ENCODE measurements around the gene GADD45G.

GADD45G gene

DNA sequence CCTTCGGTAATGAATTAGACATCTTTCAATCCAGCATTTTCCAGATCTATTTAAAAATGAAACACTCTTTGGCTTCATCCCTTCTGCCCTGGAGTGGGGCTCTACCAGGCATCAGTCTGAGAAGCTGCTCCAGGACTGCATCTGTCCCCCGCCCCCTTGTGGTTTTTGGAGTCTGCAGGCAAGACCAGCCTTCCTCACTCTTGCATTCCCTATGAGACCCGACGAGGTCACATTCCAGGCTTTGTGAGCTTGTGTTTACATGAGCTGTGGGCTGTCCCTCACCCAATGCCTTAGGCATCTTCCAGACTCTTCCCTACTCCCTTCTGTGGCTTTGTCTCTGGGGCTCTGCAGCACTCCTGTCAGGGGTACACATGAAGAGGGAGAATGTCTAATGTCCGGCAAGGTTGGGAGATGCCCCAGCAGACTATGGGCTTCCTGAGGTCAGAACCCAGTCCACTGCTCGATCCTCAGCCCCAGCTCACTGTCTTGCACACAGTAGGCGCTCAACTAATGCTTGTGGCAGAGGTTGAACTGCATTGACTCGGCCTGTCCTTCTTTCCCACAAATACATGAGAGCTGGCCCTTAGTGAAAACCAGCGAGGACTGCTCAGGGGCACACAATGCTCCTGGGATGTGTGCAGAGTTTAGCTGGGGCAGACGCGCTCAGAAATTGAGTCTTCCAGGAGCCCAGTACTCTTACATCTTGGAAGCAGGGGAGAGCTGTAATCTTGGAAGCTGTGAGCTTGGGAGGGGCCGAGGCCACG is 11.7 kb upstream of the GADD45G start:
- DNase-seq = no peak

DNA sequence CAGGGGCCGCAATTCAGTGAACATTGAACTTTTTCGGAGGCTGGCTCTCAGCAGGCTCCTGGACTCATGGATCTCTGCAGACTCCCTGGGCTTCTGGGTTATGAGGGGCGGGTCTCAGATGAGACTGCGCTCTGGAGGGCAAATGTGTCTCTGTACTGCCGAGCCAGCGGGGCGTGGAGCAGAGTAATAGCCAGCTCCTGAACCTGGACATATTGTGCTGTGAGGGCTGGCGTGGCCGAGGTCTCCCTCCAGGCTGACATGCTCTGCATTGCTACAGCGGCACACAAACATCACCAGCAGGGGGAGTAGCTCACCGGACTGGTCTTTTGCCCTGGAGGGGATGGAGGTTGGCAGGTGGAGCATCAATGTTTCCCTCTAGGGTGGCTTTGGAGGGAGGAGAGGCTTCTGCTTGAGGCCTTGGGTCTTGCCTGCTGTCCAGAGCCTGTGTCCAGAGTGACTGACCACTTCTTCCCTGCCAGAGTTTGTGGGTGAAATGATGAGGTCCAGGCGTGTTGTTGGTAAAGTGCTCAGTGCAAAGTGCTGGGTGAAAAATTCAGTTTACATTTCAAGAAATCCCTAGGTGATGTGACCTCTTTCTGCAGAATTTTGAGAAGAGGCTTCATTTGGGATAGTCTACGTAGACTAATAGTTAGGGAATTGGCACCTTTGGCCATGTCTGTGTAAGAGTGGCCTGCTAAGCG is 10.9 kb upstream of the GADD45G start:
- DNase-seq = no peak

DNA sequence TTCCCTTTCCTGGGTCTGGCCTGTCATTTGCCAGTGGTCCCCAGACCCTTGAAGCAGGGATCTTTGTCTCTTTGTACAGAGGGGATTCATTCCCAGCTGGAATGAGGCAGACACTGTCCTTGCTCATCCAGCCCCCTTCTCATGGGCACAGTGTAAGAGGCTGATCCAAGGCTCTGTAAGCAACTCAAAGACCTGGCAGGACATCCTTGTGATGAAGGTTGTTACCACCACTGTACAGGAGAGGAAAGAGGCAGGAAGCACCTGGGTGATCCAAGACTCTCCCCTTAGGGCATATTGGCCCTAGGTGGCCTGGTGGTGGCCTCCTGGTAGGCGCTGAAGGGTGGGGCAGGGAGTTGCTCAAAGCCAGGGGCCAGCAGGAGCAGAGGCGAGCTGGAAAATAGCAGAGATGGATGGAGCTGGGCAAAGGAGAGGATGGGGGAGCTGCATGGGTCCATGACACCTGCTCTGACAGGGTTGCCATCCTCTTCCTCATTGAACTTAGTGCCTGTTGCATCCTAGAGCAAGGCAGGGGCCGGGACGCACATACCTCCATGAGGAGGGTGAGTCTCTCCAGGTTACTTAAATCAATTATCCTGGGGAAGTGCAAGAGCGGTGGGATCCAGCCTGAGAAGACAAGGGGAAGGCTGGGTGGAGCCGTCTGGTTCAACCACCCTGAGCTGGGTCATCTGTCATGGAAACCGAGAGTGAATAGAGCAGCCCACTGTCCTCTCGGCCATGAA is 9.8 kb upstream of the GADD45G start:
- DNase-seq = no peak

DNA sequence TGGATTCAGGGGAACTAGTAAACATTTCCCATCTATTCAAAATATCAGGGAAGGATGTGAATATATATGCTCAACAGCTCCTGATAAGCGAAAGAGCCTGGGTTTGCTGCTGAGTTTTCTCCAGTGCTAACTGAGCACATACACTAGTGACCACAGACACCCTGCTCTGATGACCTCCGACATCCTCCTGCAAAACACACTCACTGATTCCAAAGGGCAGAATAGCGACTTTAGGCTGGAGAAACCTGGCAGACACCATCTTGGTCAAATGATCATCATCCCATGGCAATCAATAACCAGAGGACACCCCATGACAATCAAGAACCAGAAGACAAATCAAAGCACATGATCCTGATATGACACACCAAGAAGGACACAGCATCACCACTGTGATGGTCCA is 9.2 kb upstream of the GADD45G start:
- DNase-seq = no peak

DNA sequence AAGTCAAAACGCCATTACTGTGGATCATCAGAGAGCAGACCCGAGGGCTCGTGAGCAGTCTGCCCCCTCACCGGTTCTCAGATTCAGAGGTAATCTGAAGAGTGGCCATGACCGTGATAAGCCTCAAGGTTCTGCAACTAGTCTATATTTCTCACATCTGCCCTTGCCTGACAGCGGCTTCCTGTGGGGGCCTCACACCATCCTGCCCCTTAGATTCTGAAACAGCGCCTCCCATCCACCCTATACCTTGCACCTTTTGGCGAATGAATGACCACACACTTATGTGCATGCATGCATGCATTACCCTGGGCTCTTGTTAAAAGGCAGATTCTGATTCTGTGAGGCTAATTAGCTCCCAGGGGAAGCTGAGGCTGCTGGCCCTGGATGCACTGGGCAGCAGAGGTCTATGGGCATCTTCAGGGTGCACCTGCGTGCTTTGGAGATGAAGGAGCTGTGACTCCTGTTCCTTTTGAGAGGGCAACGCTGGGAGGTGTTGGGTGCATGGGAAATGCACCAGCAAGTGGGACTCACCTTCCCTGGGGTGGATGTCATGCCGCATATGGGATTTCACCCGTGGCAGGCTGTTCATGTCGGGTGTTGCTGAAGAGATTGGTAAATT is 7.8 kb upstream of the GADD45G start:
- no peak for DNase-seq

DNA sequence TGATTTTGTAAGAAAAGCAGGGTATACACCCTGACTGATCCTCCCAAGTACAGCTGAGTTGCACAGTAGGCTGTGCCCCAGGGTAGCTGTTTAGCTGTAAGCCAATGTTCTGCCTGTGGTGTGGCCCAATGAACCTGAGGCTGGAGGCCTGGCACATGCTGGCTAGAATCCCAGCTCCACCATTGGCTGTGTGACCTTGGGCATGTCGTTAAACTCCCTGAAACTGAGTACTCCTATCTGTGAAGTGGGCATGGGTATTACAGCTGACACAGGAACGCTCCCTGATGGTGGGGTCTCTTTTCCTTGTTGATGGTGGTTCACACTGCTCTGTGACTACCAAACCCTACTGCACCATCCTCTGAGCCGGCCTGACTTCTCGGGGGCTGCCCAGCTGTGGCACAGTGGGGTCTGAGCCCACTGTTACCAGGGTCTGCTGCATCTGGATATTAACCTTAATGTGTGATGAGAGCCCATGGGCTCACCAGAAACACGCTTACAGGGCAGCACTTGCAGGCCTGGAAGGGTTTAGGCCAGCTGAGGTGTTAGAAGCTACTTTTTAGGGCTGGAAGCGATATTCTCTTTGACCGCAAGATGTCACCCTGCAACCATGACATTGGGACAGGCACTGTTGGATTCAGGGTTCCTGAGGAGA is 7.0 kb upstream of the GADD45G start:
- DNase-seq = peak; percentile 29

DNA sequence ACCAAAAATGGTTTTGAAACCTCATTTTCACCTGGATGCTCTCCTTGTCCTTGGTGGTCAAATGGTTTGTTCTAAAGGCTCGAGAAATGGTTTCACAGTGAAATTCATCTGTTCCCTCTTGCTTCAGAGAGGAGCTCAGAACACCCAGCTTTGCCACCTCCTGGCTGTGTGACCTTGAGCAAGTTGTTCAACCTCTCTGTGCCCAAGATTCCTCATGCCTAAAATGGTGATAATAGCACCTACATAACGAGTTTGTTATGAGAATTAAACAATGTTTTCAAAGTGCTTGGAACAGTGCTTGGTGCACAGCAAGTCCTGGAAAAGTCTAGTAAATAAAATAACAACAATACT is 6.5 kb upstream of the GADD45G start:
- no peak for DNase-seq

DNA sequence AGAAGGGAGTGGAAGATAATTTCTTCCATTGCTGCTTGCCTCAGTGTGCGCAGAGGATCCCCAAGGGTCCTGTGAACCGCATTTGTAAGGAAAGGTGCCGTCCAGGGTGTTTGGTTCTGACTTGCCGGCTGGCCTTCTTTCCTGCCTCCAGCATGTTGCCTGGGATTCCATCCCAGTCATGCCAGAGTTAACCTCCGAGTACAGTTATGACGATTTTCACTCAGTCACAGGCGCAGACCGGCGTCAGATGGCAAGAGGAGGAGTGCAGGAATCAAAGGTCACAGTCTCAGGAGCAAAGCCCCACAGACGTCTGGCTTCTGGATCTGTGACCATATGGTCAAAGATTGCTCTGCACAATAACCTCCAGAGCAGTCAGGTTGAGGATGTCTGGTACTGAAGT is 5.9 kb upstream of the GADD45G start:
- DNase-seq = peak; percentile 68

DNA sequence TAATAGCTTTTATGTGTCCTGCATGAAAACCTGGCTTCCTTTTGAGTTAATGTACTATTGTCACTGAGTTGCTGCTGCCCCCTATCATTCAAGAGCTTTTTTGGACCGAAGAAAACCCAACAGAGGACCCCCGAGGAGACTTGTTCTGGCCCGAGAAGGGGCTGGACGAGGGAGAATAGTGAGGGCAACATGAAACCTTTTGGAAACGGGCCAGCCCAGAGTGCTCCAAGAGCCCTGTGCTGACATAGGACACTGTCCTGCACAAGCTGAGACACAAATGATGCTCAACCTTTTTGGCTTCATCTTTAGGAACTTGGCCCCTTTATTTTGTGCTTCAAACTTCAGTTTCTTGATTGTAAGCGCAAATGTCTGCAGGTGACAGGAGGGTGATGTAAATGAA is 4.0 kb upstream of the GADD45G start:
- no peak for DNase-seq

DNA sequence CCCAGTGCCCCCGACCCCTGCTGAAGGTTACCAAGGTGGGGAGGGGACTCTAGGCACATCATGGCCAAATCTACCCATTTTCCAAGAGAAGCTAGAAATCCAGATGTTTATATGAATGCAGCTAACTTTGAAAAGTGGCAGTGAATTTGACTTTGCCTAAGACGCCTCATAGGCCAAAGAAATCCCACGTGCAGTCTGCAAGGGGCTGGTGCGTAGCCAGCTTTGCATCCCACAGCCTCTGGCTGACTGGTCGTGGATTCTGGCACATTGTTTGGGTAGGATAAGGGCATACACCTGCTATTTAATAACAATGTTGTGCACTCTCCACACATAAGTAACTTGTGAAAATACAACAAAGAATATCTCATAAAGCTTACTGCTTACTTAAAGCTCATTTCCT is 3.5 kb upstream of the GADD45G start:
- no peak for DNase-seq

DNA sequence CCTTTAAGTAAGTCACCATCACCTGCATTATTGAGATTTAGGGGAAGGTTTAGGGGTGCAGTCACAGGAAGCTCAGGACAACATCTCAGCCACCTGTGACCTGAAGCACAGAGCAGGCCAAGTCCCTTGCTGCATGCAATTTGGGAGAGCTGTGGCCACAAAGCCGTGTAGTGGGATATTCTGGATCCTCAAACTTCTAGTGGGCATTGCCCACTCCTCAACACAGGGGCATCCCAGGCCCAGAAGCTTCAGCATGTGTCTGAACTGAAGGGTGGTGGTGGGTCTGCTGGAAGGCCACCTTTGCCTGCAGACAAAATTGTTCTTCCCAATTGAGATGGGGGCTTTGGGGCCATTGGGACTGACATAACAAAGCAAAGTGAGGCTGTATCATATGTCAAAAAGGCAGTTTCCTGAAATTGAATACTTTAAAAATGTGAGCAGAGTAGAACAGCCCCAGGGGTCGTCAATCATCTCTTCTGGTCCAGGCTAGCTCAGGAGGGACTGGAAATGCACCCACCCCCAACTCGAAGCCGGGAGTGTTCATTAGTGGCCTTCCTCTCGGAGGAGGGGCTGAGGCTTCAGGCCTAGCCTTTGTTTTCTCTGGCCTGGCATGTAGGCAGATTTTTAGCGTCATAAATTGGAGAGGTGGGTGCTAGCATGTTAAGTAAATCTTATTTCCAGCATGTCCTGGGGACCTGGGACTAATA is 2.8 kb upstream of the GADD45G start:
- DNase-seq = no peak

DNA sequence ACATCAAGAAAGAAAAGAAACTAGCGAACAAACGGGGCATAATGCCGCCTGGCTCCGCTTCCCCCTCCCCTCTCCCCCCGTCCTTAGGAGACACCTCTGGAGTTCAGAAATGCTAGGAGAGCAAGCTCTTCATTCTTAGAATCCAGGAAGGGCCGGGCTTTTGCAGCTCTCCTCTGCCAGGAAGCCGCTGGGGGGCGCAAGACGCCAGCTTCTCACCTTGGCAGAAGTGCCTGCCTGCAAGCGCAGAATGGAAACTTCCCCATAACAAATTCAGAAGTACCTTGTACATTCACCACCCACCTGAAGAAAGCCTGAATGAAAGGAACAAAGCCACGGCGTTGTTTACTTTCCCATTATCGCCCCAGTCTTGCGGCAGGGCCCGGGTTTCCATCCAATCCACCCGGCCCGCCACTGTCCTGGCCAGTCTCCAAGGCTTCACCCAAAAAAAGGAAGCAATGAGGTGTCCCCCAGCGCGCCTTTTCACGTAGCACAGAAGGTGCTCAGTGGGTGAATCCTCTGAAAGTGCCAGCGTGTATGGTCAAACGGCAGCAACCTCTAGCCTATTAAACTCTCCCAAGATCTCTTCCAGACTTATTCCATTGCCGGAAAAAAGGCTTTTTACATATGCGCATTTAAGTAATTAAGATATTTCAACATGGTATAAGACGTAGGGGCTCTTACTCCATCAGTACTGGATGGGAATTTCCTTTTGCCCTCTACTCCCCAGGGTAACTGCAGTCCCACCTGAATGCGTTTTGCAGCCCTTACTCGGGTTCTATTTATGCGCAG is 1.6 kb upstream of the GADD45G start:
- DNase-seq = peak; percentile 66

DNA sequence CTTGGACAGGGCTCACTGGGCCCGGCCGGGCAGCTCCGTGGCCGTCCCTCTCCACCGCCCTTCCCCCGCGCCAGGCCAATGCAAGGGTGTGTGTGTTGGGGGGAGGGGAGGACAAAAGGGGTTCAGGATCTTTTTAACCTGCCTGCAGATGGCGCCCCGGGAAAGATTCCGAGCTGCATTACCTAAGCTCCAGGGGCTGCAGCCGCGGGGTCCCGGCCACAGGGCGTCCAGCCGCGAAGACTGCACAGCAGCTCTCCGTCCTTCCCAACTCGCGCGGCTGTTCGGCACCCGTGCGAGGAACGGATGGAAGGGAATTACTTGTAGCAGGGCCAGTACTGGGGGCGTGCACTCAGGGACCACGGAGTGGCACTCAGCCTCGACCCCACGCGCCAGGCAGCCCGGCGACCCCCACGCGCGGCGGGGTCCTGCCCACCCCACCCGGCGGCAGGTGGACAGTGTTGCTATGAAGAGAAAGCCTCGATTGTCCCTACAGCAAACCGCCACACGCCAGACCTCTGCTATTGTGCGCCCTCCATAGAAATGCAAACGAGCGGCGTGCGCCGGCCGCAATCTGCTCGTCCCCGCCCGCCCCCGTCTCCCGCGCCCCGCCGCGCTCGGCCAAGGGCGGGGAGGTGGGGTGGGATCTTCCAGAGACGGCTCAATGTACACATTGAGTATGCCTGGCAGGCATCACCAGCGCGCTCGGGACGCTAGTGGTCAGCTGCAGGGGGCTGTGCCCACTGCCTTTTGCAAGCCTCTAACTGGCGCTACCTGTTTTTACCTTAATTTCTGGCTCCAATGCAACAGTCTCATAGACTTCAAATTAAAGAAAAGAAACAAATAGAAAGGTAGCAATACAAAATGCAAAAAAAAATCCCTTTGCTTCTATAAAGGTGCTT is 796 bp upstream of the GADD45G start:
- peak; percentile 66 for DNase-seq

DNA sequence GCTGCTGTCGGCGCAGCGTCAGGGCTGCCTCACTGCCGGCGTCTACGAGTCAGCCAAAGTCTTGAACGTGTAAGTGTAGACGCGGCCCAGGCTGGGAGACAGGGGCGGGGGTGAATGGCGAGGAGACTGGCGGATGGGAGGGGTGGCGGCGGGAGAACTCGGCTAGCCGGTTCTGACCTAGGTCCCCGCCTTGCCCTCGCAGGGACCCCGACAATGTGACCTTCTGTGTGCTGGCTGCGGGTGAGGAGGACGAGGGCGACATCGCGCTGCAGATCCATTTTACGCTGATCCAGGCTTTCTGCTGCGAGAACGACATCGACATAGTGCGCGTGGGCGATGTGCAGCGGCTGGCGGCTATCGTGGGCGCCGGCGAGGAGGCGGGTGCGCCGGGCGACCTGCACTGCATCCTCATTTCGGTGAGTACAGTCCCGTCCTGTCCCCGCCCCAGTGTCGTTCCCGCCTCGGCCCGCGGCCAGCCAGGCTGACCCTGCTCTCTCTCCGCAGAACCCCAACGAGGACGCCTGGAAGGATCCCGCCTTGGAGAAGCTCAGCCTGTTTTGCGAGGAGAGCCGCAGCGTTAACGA is 745 bp downstream of the GADD45G start:
- no peak for DNase-seq

DNA sequence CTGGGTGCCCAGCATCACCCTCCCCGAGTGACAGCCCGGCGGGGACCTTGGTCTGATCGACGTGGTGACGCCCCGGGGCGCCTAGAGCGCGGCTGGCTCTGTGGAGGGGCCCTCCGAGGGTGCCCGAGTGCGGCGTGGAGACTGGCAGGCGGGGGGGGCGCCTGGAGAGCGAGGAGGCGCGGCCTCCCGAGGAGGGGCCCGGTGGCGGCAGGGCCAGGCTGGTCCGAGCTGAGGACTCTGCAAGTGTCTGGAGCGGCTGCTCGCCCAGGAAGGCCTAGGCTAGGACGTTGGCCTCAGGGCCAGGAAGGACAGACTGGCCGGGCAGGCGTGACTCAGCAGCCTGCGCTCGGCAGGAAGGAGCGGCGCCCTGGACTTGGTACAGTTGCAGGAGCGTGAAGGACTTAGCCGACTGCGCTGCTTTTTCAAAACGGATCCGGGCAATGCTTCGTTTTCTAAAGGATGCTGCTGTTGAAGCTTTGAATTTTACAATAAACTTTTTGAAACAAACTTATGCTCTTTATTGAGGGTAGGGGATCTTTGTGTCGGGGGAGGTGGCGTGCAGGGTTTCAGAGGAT is 1.3 kb downstream of the GADD45G start:
- DNase-seq = no peak

DNA sequence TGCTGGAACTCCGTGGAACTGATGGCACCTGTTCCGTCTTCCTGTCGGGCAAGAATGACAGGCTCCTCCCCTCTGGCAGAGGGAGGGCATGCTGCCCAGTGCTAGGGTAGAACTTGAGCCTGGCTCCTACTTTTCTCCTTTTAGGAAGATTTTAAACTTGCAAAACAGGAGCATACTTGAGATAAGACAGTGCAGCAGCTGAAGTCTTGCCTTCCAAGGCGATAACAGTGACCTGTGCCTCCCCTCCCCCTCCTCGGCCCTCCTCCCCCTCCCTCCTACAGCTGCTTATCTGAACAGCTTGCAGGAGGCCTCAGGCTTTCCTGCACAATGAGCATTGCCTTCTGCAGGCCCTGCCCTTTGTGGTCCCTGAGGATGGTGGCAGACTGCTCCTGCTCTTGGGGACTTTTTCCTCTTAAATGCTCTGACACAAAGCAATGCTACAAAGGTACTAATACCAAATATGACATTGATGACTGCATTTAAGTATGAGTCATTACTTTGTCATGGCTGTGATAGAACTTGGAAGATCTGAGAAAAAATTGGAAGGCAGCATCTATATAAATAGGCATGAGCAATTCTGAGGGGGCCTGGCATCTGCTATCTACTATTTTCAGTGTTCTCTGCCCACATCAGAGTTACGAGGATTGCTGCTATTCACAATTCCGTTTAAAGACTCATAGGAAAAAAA is 2.0 kb downstream of the GADD45G start:
- peak; percentile 54 for DNase-seq

DNA sequence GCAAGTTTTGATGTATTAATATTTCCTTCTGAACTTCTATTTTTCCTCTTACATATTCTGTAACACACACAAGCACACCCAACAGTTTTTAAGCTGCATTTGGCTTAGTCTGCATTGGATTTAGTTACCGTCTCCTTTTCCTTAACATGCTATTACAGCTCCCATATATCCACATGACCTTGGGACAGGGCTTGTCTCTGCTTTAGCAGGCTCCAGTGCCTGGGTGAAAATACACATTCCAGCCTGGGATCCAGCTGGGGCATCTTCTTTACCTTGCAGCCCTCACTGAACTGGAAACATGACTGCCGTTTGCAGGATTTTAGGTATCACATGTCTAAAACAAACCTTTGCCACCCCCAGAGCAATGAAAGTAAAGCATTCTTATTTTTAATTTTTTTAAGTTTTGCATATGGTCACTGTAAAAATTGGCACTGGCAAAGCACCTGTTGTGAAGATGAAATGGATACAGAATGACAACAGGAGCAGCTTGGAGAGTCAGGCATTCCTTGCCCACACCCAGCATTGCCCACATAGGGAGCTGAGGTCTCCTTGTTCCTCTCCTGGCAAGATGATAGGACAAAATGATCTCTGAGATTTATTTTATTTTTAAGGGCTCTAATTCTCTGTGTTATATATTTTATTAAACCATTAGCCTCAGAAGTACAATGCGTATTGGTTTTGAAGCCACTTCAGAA is 4.0 kb downstream of the GADD45G start:
- DNase-seq = no peak

DNA sequence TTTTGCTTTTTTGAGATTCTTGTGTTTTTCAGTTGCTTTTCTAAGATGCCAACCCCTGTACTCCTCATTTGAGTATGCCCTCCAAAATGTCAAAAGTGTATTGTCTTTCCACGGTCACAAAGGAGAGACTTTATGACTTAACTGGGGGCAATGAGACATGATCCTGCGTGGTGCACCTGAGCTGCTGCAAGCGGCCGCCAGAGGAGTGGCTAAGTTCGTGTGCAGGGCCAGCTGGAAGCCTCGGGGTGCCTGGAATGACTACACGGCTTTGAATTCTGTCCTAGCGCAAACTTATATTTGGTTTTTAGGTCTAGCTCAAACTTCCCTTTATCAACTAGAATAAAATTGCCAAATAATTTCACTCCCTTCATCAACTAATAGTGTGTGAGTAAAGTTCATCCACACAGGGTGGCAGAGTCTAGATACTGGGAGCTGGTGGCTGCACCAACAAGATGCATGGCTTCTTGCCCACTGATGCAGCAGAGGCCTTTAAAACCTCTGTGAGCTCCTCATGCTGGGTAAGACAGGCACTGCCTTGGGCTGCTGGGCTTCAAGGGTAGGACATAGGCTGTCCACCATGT is 4.7 kb downstream of the GADD45G start:
- DNase-seq = no peak
